NCI-H446 treated with DMSO at 0.1 percent for 48 hours (cell line): ENCODE results near the gene TNIK.

Source experiments
- DNase-seq: peaks from one replicate; lab custom pipeline; 2025; lab: John Stamatoyannopoulos, UW

Gene TNIK

DNA sequence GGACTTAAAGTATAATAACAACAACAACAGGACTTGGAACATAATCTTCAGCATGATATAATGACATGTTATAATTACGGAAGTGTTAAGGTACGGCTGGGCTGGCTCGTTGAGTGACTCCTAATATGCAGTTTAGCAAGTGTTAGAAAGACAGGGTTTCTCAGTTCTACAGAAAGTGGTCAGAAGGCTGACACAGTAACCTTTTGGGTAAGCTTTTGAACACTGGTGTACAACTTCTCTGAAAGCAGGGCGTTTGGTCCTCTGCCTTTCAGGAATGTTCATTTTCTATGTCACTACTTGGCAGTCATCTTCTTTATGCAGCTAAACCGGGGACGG is 300.4 kb downstream of the TNIK start:
- no peak for DNase-seq

- no peak for DNase-seq
Measured at GRCh38 chr3:171159024-171159821, 301.0 kb downstream of the TNIK start.

GRCh38 chr3:171157980-171158379 is 302.2 kb downstream of the TNIK start:
- DNase-seq: no peak

GRCh38 chr3:171157286-171157685 is 302.9 kb downstream of the TNIK start:
- no peak for DNase-seq

DNA sequence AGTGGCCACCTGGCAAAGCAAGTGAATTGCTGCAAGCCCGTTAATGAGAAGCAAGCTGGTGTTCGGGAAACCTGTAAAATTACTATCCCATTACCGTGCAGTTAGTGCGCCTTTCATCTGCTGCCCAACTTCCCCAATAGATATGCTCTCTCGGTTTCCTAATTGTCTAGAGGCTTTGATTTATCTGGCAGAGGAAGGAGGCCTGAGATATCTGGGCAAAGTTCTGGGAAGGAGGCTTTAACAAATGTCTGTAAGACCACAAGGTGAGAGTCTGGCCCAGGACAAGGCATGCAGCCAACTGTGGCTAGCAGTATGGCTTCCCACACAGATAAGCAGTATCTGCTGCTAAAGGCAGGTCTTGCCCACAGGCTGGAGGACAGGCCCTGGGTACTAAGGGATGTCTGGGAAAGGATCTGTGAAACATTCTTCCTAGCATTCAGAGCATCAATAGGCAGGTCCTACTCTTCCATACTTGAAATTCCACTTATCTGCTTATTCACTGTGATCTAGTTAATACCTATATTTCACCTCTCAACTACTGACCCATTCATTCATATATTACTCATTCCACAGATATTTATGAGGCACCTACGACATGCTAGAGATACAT is 303.7 kb downstream of the TNIK start:
- DNase-seq: no peak

DNA sequence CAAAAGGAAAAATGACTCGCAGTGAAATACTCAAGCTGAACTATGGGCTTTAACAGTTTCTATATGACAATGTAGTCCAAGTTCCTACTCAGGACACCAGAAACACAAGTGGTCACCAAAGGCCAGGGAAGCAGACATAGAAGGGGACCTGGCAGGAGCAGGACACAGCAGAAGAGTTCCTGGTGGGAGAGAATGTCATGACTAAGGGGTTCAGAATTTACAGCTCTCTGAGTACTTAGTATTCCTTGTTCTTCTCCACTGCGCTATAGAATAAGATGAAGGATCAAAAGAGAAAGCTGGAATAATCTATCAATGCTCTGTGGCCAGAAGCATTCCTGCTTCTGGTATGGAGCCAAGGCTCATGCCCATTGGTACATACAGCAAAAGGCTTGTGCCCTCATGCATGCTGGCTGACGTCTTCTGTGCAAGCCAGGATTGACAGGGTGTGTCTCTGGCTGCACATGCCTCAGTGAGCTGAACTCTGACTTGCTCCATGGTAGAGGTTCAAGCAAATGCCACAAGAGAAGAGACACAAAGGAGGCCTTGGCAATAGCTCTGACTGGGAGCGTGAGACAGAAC is 305.0 kb downstream of the TNIK start:
- DNase-seq: no peak

- no peak for DNase-seq
Measured at GRCh38 chr3:171150945-171151344, 309.3 kb downstream of the TNIK start.

DNA sequence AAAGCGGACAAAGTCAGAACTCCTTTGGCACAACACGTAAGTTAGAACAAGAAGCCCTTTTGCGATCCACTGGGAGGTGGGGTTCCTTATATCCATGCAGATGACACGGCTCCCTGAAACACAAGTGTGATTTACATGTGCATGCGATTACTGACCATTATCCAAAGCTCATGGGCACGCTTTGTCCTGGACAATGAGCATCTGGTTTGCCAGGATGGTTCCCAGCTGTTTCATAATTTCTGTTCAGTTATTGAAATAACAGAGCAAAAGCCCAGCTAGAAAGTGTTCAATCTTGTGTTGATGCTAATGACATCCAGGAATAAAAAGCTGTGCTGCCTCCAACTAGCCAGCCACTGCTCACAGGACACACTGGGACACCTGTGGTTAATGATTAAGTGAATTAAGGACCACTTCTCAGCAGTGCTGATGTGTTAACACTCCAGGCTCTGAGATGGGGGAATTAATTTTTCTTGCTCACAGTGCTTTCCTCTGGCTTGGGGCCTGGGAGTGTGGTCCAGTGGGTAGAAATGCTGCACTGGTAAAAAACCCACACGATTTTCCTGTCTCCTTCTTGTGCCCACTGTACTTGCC is 310.6 kb downstream of the TNIK start:
- DNase-seq: no peak

GRCh38 chr3:171145798-171146197 is 314.4 kb downstream of the TNIK start:
- DNase-seq: no peak

DNA sequence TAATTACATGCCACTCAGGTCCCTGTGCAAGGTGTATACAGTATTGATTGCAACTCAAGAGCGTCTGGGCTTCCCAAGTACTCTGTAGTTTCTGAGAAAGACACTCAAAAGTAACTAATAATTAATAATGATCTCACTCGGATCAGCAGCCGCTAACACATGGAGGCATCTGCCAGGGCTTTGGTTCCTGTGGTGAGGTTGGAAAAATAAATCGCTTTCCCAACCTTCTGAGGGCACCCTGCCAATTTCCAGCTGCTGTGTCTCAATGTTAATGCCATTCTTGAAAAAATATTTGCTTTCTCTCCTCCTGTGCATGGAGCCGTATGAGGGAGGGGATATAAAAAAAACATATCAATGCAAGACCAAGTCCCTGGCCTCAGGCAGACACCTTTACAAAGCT is 317.2 kb downstream of the TNIK start:
- DNase-seq: peak; percentile 94

- DNase-seq: no peak
Measured at GRCh38 chr3:171140246-171140645, 320.0 kb downstream of the TNIK start.

DNA sequence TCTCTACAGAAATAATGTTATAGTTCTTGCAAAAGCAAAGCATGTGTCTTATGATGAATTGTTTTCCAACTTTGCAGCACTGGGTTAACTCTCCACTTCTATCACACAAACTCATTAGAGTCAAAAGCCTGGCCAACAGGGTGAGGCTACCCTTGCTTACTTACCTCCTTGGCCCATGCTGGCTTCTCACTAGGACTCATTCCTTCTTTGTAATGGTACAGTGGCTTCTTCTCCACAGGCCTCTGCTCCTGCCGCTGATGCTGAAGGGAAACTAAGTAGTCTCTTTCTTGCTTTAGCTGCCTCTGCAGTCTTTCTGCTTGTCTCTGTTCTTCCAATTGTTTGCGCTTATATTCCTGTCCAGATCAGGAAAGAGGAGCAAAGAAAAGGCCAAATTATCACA is 322.2 kb downstream of the TNIK start:
- DNase-seq: no peak

DNA sequence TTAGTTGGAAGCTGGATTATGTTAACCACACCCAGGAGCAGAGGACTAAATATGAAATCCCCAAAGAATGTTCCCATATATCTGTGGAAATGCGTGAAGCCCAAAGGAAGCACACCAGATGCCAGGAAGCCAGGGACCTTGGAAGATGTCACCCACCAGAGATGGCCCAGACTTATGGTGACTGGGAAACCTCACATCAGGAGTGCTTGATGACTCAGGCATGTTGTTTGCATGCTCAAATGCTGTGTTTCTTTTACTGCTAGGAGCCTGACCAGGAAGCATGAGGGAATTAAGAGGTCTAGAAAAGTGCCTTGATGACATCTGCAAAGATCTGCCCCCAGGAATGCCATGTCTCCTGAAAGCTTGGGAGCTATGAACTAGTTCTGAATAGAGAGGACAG is 324.7 kb downstream of the TNIK start:
- DNase-seq: no peak

DNA sequence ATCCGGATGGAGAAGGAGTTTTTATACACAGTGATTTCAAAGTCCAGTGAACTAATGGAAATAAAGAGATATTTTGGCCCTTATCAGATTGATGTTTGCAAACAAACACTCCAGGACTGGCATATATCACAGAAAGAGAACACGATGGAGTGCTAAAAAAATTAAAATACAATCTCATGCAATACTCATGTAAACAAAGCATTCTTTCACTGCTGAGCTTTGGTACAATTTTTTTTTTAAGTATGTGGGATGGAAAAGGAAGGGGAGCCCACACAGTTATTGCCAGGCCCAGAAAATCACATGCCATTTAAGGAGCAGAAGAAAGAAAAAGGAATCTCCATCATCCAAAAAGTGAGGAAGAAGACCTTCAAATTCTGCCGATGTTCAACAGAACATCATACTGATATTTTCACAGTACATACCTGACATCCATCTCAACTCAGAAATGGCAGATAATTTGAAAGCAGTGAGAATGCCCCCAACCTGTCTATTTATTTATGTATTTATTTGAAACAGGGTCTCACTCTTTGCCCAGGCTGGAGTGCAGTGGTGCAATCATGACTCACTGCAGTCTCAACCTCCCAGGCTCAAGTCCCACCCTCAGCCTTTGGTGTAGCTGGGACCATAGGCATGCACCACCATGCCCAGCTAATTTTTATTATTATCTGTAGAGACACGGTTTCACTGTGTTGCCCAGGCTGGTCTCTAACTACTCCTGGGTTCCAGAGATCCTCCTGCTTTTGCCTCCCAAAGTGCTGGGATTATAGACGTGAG is 326.2 kb downstream of the TNIK start:
- no peak for DNase-seq

GRCh38 chr3:171133337-171133736 is 326.9 kb downstream of the TNIK start:
- no peak for DNase-seq

- DNase-seq: no peak
Measured at GRCh38 chr3:171132873-171133272, 327.3 kb downstream of the TNIK start.

DNA sequence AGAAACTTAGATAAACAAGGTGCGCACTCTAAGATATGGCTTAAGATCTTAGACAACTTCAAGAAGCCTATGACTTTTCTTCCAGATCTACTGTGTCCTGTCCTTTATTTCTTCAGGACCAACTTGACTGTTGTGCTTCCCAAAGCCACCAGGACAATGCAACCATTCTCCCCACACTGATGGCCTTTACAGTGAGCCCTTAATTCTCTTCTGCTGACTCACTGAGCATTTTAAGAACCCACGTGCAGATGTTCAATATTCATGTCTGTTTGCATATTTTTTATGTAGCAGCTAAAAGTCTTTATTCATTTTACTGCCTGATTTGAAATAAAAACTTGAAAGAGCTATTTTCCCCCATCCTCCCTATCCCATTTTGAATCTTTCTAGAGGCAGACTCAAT is 330.4 kb downstream of the TNIK start:
- no peak for DNase-seq

DNA sequence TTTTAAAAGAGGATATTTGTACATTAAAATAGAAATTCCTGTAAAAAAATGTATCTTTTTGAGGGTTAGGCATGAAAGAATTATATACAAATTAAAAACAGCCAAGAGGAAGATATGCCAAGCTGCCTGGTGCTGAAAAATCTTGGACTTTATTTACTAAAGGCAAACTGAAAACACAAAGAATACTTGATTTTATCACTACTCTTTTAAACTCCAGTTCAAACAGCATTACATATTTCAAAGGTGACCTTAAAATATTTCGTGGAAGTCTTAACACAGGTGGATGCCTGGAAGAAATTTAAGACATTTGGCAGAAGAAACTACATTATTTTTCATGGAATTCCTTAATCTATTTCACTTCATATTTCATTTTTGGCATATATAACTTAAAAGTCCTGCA is 332.6 kb downstream of the TNIK start:
- DNase-seq: no peak

GRCh38 chr3:171126478-171127209 is 333.6 kb downstream of the TNIK start:
- no peak for DNase-seq

DNA sequence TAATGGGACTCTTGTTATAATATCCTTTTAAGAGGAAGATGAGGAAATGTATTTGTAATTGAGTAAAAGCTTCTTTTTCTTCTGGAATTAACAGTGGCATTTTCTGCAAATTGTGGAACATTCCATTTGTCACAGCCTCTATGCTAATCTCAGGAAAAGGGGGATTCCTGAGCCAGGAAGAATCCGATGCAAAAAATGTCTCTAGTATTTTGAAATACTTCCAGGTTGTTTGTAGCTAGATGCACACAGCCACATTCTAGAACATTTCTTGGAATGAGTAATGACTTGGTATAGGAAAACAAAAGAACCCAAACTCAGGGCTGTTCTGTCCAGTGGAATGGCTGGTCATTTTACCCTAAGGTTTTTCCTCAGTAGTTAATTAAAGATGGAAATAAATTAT is 335.2 kb downstream of the TNIK start:
- no peak for DNase-seq

GRCh38 chr3:171123915-171124314 is 336.3 kb downstream of the TNIK start:
- no peak for DNase-seq

DNA sequence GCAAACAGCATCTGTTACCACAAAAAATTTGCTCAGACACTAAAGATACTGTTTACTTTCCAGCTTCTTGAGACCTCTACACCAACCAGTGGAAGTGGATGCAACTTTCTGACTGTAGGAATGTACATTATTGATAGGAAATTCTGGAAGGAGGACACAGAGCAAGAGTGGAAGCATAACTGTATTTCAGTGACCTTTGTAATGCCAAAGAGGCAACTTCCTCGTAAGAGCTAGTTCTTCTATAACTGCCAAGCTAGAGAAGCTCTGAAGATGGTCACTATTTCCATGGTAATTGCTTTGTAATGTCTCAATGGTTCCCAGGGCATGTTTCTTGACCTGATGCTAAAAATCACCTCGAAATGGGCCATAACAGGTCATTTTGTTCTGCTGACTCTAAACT is 337.3 kb downstream of the TNIK start:
- no peak for DNase-seq
